Karpas-422 (cell line): Measurements from ENCODE around the gene TRAP1. TPM values are rescaled to one million over a fixed set of nuclear protein-coding genes. Genes with fewer than 3 reads are reported as not detected.

Experiments
- DNase-seq: peaks from one replicate; pipeline ENCODE4 v3.0.0-alpha.2; 2015
- H2AFZ ChIP-seq: fragments of 200-600 bp; sonication (generic); 2 replicates; pipeline ENCODE4 v1.6.1; 2014; ENCODE audit warnings: antibody characterized with exemption, low read length, mixed read lengths
- H3K27ac ChIP-seq: fragments of 200-600 bp; sonication (generic); 2 replicates; pipeline ENCODE4 v1.5.1; 2014; ENCODE audit warnings: mild to moderate bottlenecking, low read length, moderate library complexity
- H3K27me3 ChIP-seq: fragments of 200-600 bp; sonication (generic); 2 replicates; pipeline ENCODE4 v1.6.1; 2014; ENCODE audit warnings: low read length, mixed read lengths
- H3K36me3 ChIP-seq: fragments of 200-600 bp; sonication (generic); 2 replicates; pipeline ENCODE4 v1.6.1; 2014; ENCODE audit warnings: low read length, mixed read lengths; ENCODE audit not compliant: insufficient read depth
- H3K4me1 ChIP-seq: fragments of 200-600 bp; sonication (generic); 2 replicates; pipeline ENCODE4 v1.6.1; 2014; ENCODE audit warnings: mild to moderate bottlenecking, low read length, mixed read lengths
- H3K4me2 ChIP-seq: fragments of 200-600 bp; sonication (generic); 2 replicates; pipeline ENCODE4 v1.6.1; 2014; ENCODE audit warnings: low read length, low read depth, mild to moderate bottlenecking; ENCODE audit not compliant: poor library complexity, severe bottlenecking
- H3K4me3 ChIP-seq: fragments of 200-600 bp; sonication (generic); 2 replicates; pipeline ENCODE4 v1.5.1; 2014; ENCODE audit warnings: mild to moderate bottlenecking, antibody characterized with exemption, low read length, mixed read lengths
- H3K79me2 ChIP-seq: fragments of 200-600 bp; sonication (generic); 2 replicates; pipeline ENCODE4 v1.6.1; 2014; ENCODE audit warnings: mild to moderate bottlenecking, low read length, mixed read lengths
- H3K9ac ChIP-seq: fragments of 200-600 bp; sonication (generic); 2 replicates; pipeline ENCODE4 v1.6.0; 2014; ENCODE audit warnings: low read length
- H3K9me2 ChIP-seq: fragments of 200-600 bp; sonication (generic), shearing (Covaris generic); replicated peaks from 2 replicates; pipeline ENCODE4 v1.6.0; 2014; ENCODE audit warnings: mild to moderate bottlenecking, low read length, moderate library complexity; ENCODE audit not compliant: insufficient read depth
- H3K9me3 ChIP-seq: fragments of 300-700, 200-600 bp; sonication (generic); 2 replicates; pipeline ENCODE4 v1.6.1; 2014; ENCODE audit warnings: low read length, mixed read lengths
- H4K20me1 ChIP-seq: fragments of 200-600 bp; sonication (generic); 2 replicates; pipeline ENCODE4 v1.6.1; 2014; ENCODE audit warnings: mild to moderate bottlenecking, antibody characterized with exemption, low read length, low read depth; ENCODE audit not compliant: insufficient read depth
- total RNA-seq: library from RNA; depleted of rRNA; stranded (reverse); fragments of >200 nt; shearing (Covaris generic); gene quantifications from 2 replicates; pipeline ENCODE4 v1.2.3, GENCODE V29; 2014; ENCODE audit warnings: low replicate concordance

TRAP1 gene
- total RNA-seq, 1 experiment from 2014 or later = 195 TPM

GRCh38 chr16:3643095-3643730 is 74.1 kb downstream of the TRAP1 start:
- no peak for DNase-seq
- H3K36me3 ChIP-seq = no peaks in the 10 kb centered on the region
- no peaks in the 10 kb centered on the region for H4K20me1 ChIP-seq
- H3K9me3 ChIP-seq = no peaks in the 10 kb centered on the region
- H3K79me2 ChIP-seq = peaks cover 20% of the 10 kb centered on the region
- H3K9me2 ChIP-seq = no peaks in the 10 kb centered on the region
- H3K4me3 ChIP-seq = no peak overlapping the region
- no peak overlapping the region for H3K9ac ChIP-seq
- no peaks in the 10 kb centered on the region for H3K4me1 ChIP-seq
- H3K27me3 ChIP-seq = no peaks in the 10 kb centered on the region
- H3K4me2 ChIP-seq = no peak overlapping the region
- H2AFZ ChIP-seq = no peak overlapping the region
- H3K27ac ChIP-seq = no peak overlapping the region

GRCh38 chr16:3642397-3643094 is 74.8 kb downstream of the TRAP1 start:
- DNase-seq = no peak
- Histone ChIP-seq H3K27me3 (no peaks in the 10 kb centered on the region), H3K27ac (no peak overlapping the region), H3K9me2 (no peaks in the 10 kb centered on the region), H3K4me3 (no peak overlapping the region), H3K36me3 (no peaks in the 10 kb centered on the region), H3K9ac (no peak overlapping the region), H3K4me1 (peaks cover 5% of the 10 kb centered on the region), H4K20me1 (no peaks in the 10 kb centered on the region), H3K9me3 (no peaks in the 10 kb centered on the region), H3K79me2 (peaks cover 27% of the 10 kb centered on the region), H2AFZ (no peak overlapping the region), H3K4me2 (no peak overlapping the region)

- DNase-seq = no peak
- H3K27me3 ChIP-seq = no peaks in the 10 kb centered on the region
- H3K4me3 ChIP-seq = no peak overlapping the region
- no peaks in the 10 kb centered on the region for H3K36me3 ChIP-seq
- no peak overlapping the region for H3K9ac ChIP-seq
- peaks cover 33% of the 10 kb centered on the region for H3K79me2 ChIP-seq
- H3K4me2 ChIP-seq = no peak overlapping the region
- peaks cover 11% of the 10 kb centered on the region for H3K4me1 ChIP-seq
- H3K9me2 ChIP-seq = no peaks in the 10 kb centered on the region
- no peak overlapping the region for H3K27ac ChIP-seq
- no peaks in the 10 kb centered on the region for H4K20me1 ChIP-seq
- H2AFZ ChIP-seq = no peak overlapping the region
- no peaks in the 10 kb centered on the region for H3K9me3 ChIP-seq
These were observed 75.4 kb downstream of the TRAP1 start for GRCh38 chr16:3641801-3642396.

- Histone ChIP-seq H3K27ac (no peak overlapping the region), H3K27me3 (no peaks in the 10 kb centered on the region), H3K79me2 (peaks cover 34% of the 10 kb centered on the region), H4K20me1 (no peaks in the 10 kb centered on the region), H3K9me2 (no peaks in the 10 kb centered on the region), H3K9me3 (no peaks in the 10 kb centered on the region), H2AFZ (no peak overlapping the region), H3K36me3 (no peaks in the 10 kb centered on the region), H3K4me3 (no peak overlapping the region), H3K4me1 (peaks cover 12% of the 10 kb centered on the region), H3K9ac (no peak overlapping the region), H3K4me2 (no peak overlapping the region)
- no peak for DNase-seq
These were observed 76.5 kb downstream of the TRAP1 start for GRCh38 chr16:3640632-3641501.

GRCh38 chr16:3640207-3640606 is 77.1 kb downstream of the TRAP1 start:
- no peaks in the 10 kb centered on the region for H3K36me3 ChIP-seq
- no peaks in the 10 kb centered on the region for H3K9me2 ChIP-seq
- peaks cover 12% of the 10 kb centered on the region for H3K4me1 ChIP-seq
- H3K27ac ChIP-seq = no peak overlapping the region
- no peaks in the 10 kb centered on the region for H3K27me3 ChIP-seq
- no peaks in the 10 kb centered on the region for H3K9me3 ChIP-seq
- H2AFZ ChIP-seq = no peak overlapping the region
- H3K4me2 ChIP-seq = no peak overlapping the region
- H3K9ac ChIP-seq = no peak overlapping the region
- DNase-seq = no peak
- no peak overlapping the region for H3K4me3 ChIP-seq
- no peaks in the 10 kb centered on the region for H4K20me1 ChIP-seq
- peaks cover 34% of the 10 kb centered on the region for H3K79me2 ChIP-seq

- no peaks in the 10 kb centered on the region for H4K20me1 ChIP-seq
- H3K27me3 ChIP-seq = no peaks in the 10 kb centered on the region
- H2AFZ ChIP-seq = no peak overlapping the region
- H3K4me1 ChIP-seq = peaks cover 12% of the 10 kb centered on the region
- H3K79me2 ChIP-seq = peaks cover 37% of the 10 kb centered on the region
- H3K36me3 ChIP-seq = no peaks in the 10 kb centered on the region
- H3K9ac ChIP-seq = no peak overlapping the region
- no peak for DNase-seq
- H3K4me2 ChIP-seq = no peak overlapping the region
- no peak overlapping the region for H3K27ac ChIP-seq
- H3K9me2 ChIP-seq = no peaks in the 10 kb centered on the region
- no peak overlapping the region for H3K4me3 ChIP-seq
- H3K9me3 ChIP-seq = no peaks in the 10 kb centered on the region
These were observed 78.2 kb downstream of the TRAP1 start for GRCh38 chr16:3638916-3639644.

GRCh38 chr16:3637371-3637923 is 79.9 kb downstream of the TRAP1 start:
- H3K9me3 ChIP-seq = no peaks in the 10 kb centered on the region
- no peaks in the 10 kb centered on the region for H3K36me3 ChIP-seq
- peak overlapping the region; percentile 55 for H3K27ac ChIP-seq
- no peaks in the 10 kb centered on the region for H3K9me2 ChIP-seq
- peak overlapping the region; percentile 58; the same call in 1 of the 2 replicates for H2AFZ ChIP-seq
- no peaks in the 10 kb centered on the region for H3K27me3 ChIP-seq
- H4K20me1 ChIP-seq = no peaks in the 10 kb centered on the region
- peak overlapping the region; percentile 17 for H3K4me2 ChIP-seq
- DNase-seq = peak; percentile 69
- H3K4me1 ChIP-seq = peaks cover 12% of the 10 kb centered on the region
- H3K9ac ChIP-seq = peak overlapping the region; percentile 42
- H3K79me2 ChIP-seq = peaks cover 41% of the 10 kb centered on the region
- H3K4me3 ChIP-seq = no peak overlapping the region
